ENCODE results near the gene CITED4.

GRCh38 chr1:40837601-40838000, 24.6 kb downstream of the CITED4 start:
- no peak for TF ChIP-seq CTCF (IDR thresholded peaks at IDR 0.05)
- no peak for TF ChIP-seq POLR2A (IDR thresholded peaks at IDR 0.05)

Data from suprapubic skin (tissue), 3 donors.